GM13977 (cell line): Measurements from ENCODE around the gene RAB17.

Experiments
- DNase-seq: peaks from one replicate; pipeline ENCODE4 v3.0.0; 2012; ENCODE audit warnings: low spot score
- in situ Hi-C: fragments of 300-500 bp; cut with MboI; formaldehyde crosslinking; loops from one replicate; pipeline ENCODE4 v1.12.0; 2022; ENCODE audit warnings: low sequenced_read_pairs, low pct_unique_long_range_greater_than_20kb, mixed read lengths, inconsistent platforms; ENCODE audit not compliant: unreplicated experiment
- TF ChIP-seq, protein P1 (sequence below): IDR thresholded peaks from 2 replicates; pipeline ENCODE4 v1.5.1; 2012; ENCODE audit warnings: mild to moderate bottlenecking, control low read depth; ENCODE audit not compliant: insufficient read depth; ENCODE audit errors: extremely low read depth, missing control alignments

RAB17 gene

DNA sequence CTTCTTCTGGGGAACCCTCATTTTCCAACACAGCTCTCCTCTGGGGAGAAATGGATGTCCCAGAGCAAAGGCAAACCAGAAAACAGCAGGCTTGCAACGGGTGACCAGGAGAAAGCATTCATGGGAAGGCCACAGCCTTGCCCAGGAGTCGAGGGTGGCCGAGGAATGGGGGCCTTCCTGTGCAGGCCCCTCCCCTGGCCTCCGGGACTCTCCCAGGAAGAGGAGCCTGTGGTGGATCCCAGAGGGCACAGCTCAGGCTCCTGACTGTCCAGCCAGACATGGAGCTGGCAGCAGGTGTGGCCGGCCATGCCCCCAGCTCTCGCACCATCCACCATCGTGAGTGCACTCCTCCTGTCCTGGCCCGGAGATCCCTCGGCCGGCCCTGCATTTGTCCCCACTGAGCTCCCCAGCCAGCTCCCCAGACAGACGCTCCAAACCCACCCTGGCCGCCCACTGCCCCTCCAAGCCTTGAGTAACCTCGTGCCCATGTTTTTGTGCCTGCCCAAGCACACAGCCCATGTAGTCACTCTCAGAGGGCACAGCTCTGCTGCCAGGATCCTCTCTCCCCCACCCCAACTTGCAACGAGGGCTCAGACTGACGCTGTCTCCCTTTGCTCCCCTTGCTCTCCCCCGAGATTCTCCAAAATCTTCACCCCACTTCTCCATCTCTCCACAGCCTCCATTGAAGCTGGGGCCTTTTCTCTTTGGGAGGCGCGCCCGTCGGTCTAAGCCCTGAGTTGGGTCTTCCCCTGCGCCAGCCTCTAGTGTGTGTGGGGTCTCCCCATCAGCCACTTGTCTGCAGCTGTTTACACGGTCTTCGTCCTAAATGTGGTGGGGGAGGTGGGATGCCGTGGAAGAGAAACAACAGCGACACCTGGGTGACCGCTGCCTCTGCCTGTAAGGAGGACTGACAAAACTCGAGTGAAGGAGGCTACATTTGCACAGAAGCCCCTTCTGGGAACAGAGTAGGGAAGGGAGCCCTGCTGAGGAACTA lies 14.4 kb downstream of the RAB17 start:
- DNase-seq = no peak
- TF ChIP-seq, protein P1, sequence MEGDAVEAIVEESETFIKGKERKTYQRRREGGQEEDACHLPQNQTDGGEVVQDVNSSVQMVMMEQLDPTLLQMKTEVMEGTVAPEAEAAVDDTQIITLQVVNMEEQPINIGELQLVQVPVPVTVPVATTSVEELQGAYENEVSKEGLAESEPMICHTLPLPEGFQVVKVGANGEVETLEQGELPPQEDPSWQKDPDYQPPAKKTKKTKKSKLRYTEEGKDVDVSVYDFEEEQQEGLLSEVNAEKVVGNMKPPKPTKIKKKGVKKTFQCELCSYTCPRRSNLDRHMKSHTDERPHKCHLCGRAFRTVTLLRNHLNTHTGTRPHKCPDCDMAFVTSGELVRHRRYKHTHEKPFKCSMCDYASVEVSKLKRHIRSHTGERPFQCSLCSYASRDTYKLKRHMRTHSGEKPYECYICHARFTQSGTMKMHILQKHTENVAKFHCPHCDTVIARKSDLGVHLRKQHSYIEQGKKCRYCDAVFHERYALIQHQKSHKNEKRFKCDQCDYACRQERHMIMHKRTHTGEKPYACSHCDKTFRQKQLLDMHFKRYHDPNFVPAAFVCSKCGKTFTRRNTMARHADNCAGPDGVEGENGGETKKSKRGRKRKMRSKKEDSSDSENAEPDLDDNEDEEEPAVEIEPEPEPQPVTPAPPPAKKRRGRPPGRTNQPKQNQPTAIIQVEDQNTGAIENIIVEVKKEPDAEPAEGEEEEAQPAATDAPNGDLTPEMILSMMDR = no peak
- in situ Hi-C loops = loop anchor here (10.0 kb wide), 1 partner anchor 71 kb away; no protein-coding TSS in a partner anchor

- in situ Hi-C loops = loop anchor here (10.0 kb wide), 1 partner anchor 70 kb away; no protein-coding TSS in a partner anchor
- TF ChIP-seq, protein P1 = no peak
- DNase-seq = no peak
Observed at GRCh38 chr2:237574894-237575868, 15.4 kb downstream of the RAB17 start.

GRCh38 chr2:237574467-237574866 lies 16.1 kb downstream of the RAB17 start:
- TF ChIP-seq, protein P1 = no peak
- in situ Hi-C loops = loop anchor here (10.0 kb wide), 1 partner anchor 70 kb away; no protein-coding TSS in a partner anchor
- no peak for DNase-seq

DNA sequence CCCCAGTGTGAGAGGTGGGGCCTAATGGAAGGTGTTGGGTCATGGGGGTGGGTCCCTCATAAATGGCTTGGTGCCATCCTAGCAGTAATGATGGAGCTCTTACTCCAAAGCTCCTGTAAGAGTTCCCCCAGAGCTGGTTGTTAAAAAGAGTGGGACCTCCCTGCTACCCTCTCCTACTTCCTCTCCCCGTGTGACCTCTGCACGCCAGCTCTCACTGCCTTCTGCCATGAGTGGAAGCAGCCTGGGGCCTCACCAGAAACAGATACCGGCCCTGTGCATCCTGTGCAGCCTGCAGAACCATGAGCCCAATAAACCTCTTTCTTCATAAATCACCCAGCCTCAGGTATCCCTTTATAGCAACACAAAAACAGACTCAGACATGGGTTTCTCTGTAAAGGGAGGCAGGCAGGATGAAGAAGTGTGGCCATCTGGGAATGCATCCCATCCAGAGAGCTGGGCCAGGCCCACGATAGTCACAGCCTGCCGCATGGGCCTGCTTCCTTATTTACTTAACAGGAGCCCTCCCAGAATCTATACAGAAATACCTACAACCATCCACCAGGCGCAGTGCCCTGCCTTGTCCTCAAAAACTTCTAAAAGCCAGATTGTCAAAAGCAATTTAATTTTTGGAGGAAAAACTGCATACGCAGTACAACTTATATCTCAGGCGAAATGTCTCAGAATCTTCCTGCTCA lies 16.7 kb downstream of the RAB17 start:
- no peak for DNase-seq
- in situ Hi-C loops = loop anchor here (10.0 kb wide), 1 partner anchor 69 kb away; no protein-coding TSS in a partner anchor

DNA sequence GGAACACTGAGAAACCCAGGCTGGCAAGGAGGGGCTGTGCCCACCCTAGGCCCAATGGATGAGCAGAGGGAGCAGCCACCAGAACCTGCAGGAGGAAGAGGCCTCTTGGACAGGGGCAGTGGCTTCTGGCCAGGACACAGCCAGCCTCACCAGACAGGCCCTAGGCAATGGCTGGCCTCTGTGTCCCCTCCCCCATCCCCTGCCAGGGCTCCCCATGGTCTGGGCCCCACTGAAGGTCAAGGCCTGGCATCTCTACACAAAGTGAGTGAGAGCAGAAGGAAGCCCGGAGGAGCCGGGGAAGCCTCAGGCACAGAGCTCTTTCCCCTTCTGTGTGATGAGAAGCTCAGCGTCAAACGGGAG lies 17.8 kb downstream of the RAB17 start:
- TF ChIP-seq, protein P1 = no peak
- in situ Hi-C loops = loop anchor here (10.0 kb wide), 1 partner anchor 68 kb away; no protein-coding TSS in a partner anchor
- DNase-seq = no peak

More for the DNA sequence above, 16.7 kb downstream of the RAB17 start:
- TF ChIP-seq, protein P1 = no peak
